OCI-LY1 (cell line): Measurements from ENCODE around the gene COPS7A.

Experiments
- EZH2 ChIP-seq: fragments of 200-600 bp; sonication (generic), shearing (Covaris generic); IDR thresholded peaks from 2 replicates; pipeline ENCODE4 v1.8.0; 2017; ENCODE audit warnings: borderline replicate concordance, mixed run types, mild to moderate bottlenecking, antibody characterized with exemption, low read length, moderate library complexity, mixed read lengths
- TF ChIP-seq, protein P1 (sequence below): fragments of 200-600 bp; sonication (generic), shearing (Covaris generic); IDR thresholded peaks from 2 replicates; pipeline ENCODE4 v1.5.1; 2017; ENCODE audit warnings: mild to moderate bottlenecking, antibody characterized with exemption, low read length, moderate library complexity, mixed read lengths

DNA sequence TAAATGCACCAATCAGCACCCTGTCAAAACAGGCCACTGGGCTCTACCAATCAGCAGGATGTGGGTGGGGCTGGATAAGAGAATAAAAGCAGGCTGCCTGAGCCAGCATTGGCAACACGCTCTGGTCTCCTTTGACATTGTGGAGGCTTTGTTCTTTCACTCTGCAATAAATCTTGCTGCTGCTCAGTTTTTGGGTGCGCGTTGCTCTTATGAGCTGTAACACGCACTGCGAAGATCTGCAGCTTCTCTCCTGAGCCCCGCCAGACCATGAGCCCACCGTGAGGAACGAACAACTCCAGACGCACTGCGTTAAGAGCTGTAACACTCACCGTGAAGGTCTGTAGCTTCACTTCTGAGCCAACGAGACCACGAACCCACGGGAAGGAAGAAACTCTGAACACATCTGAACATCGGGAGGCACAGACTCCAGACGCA, 14.9 kb upstream of the COPS7A start:
- TF ChIP-seq, protein P1, sequence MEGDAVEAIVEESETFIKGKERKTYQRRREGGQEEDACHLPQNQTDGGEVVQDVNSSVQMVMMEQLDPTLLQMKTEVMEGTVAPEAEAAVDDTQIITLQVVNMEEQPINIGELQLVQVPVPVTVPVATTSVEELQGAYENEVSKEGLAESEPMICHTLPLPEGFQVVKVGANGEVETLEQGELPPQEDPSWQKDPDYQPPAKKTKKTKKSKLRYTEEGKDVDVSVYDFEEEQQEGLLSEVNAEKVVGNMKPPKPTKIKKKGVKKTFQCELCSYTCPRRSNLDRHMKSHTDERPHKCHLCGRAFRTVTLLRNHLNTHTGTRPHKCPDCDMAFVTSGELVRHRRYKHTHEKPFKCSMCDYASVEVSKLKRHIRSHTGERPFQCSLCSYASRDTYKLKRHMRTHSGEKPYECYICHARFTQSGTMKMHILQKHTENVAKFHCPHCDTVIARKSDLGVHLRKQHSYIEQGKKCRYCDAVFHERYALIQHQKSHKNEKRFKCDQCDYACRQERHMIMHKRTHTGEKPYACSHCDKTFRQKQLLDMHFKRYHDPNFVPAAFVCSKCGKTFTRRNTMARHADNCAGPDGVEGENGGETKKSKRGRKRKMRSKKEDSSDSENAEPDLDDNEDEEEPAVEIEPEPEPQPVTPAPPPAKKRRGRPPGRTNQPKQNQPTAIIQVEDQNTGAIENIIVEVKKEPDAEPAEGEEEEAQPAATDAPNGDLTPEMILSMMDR, result no peak
- TF ChIP-seq EZH2, result no peak
